ENCODE measurements around the gene GRIP2. TPM values are rescaled to one million over a fixed set of nuclear protein-coding genes. Genes with fewer than 3 reads are reported as not detected.

The GRIP2 gene
- total RNA-seq = 1 to 10 TPM in 1 of 4 donors, under 1 TPM in 1, not detected in 2; 0.22 to 1.5 TPM

- TF ChIP-seq CTCF (IDR thresholded peaks at IDR 0.05; ENCODE audit: low read depth) = no peak
Measured at GRCh38 chr3:14539742-14540491, at the start of gene GRIP2. Gene GRIP2 (minus strand): TSS chr3:14540342. CDS start chr3:14540308, 34 bp downstream.

- TF ChIP-seq CTCF (IDR thresholded peaks at IDR 0.05; ENCODE audit: low read depth) = no peak
Measured at GRCh38 chr3:14588425-14589112, 48.4 kb upstream of the GRIP2 start.

- no peak for TF ChIP-seq CTCF (IDR thresholded peaks at IDR 0.05; ENCODE audit: low read depth)
Measured at GRCh38 chr3:14587740-14588360, 47.7 kb upstream of the GRIP2 start.

- no peak for TF ChIP-seq CTCF (IDR thresholded peaks at IDR 0.05; ENCODE audit: low read depth)
Measured at GRCh38 chr3:14586611-14587010, 46.5 kb upstream of the GRIP2 start.

GRCh38 chr3:14583548-14584091 is 43.5 kb upstream of the GRIP2 start:
- no peak for TF ChIP-seq CTCF (IDR thresholded peaks at IDR 0.05; ENCODE audit: low read depth)

GRCh38 chr3:14582045-14582410 is 41.9 kb upstream of the GRIP2 start:
- no peak for TF ChIP-seq CTCF (IDR thresholded peaks at IDR 0.05; ENCODE audit: low read depth)

Measured in subcutaneous adipose tissue (tissue), 4 donors.